Activated CD4-positive, alpha-beta T cell treated with anti-CD3 and anti-CD28 coated beads for 48 hours (primary cell): ENCODE results near the gene LOXL4.

ENCODE experiments used
- DNase-seq: peaks from one replicate; pipeline ENCODE4 v3.0.0-alpha.2; 2020

The LOXL4 gene

DNA sequence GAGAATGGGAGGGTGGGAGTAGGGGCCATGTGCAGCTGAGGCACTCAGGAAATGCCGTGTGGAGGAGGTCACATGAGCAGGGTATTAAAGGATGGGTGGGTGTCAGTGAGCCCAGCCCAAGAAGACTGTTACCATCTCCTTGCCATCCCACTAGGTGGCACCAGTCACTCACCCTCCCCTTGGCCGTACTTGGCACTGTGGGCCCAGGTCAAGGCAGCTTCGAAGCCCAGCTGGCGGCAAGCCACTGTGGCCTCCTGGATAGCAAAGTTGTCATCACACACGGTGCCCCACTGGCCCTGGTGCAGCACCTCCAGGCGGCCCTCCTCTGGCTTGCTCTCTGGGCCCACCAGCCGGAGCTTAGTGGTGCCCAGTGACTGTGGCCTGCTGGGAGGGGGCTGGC, 5.4 kb downstream of the LOXL4 start:
- no peak for DNase-seq

DNA sequence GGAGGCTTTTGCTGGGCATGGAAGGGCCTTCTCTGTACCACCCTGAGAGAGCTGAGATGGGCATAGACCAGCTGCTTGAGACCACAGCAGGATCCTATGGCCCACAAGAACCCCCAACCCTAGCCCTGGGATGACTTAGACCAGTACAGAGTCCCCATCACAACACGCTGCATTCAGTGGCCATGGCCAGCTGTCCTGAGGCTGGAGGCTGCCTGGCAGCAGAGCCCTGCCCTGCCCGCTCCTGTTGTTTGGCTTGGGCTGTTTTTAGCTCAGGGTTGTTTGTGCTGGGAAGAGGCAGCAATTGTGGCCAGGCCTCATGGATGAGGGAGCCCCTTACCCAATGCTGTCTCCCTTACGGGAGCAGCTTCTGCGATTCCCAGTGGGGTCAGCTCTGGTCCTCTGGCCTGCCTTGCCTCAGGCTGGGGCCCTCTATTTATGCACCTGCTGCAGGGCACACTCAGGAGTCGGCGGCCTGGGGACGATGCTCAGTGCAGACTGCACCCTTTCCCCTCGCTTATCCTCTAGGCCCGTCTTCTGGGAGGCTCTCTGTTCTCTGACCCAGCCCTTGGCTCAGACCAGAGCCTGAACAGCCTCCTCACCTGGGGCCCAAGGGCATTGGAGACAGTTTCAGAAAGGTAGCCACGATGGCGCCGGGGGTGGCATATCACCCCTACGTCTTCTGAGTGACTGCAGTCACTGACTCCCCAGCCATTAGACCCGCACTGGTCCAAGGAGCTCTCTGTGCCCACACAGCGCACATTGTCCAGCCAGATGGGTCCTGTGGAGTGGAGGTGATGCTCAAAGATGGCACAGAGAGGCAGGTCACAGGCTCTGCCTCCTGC, 6.3 kb downstream of the LOXL4 start:
- no peak for DNase-seq

GRCh38 chr10:98260752-98261151, 7.2 kb downstream of the LOXL4 start:
- DNase-seq, result no peak

GRCh38 chr10:98260350-98260749, 7.6 kb downstream of the LOXL4 start:
- no peak for DNase-seq

- DNase-seq, result no peak
These were observed 8.2 kb downstream of the LOXL4 start for GRCh38 chr10:98259606-98260315.

- no peak for DNase-seq
These were observed 9.1 kb downstream of the LOXL4 start for GRCh38 chr10:98258683-98259454.

GRCh38 chr10:98257961-98258360, 10.0 kb downstream of the LOXL4 start:
- DNase-seq, result no peak

DNA sequence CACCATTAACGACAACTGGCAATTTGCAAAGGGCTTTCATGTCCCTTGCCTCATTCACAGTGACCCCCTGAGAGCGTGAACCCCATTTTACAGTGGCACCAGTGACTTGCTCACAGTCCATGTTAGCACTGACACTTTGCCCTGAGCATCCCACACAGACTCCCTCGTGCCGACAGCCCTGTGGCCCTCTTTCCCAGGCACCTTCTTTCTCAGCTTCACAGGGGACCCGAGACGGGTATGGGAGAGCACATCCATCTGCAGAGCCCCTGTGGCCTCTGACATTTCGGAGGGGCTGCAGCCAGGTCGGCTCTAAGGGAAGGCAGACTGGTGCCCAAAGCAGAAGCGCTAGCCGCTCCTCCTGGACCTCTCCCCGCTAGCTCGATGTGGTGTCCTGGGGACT, 10.8 kb downstream of the LOXL4 start:
- no peak for DNase-seq

- no peak for DNase-seq
These were observed 11.3 kb downstream of the LOXL4 start for GRCh38 chr10:98256692-98257091.

DNA sequence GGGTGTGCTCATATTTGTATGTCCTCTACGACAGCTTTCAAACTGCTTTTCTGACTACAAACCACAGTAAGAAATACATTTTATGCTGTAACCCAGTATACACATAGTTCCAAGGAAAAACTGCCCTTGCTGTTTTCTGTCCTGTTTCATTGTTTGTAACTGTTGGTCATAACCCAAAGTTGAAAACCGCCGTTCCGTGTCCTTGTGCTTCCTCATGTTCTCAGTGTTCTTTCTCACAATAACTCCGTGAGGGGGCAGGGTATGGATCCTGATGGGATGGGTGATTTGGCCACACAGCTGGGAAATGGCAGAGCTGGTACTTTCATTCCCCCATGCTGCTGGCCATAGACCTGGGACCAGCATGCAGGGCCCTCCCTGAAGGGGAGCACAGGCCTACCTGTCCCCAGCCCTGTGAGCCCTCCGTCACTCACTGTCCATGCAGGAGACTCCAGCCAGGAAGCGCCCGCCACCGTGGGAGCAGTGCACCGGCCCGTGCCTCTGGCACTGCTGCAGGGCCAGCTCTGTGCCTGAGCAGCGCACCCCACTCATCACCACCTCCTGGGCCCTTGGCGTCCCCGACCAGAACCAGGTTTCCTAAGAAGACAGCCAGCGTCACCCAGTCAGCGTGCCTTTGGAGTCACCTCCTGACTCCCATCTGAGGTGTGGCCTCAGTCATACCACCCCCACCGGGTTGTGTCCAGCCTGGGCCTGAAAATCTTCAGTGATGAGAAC, 12.7 kb downstream of the LOXL4 start:
- DNase-seq, result no peak

DNA sequence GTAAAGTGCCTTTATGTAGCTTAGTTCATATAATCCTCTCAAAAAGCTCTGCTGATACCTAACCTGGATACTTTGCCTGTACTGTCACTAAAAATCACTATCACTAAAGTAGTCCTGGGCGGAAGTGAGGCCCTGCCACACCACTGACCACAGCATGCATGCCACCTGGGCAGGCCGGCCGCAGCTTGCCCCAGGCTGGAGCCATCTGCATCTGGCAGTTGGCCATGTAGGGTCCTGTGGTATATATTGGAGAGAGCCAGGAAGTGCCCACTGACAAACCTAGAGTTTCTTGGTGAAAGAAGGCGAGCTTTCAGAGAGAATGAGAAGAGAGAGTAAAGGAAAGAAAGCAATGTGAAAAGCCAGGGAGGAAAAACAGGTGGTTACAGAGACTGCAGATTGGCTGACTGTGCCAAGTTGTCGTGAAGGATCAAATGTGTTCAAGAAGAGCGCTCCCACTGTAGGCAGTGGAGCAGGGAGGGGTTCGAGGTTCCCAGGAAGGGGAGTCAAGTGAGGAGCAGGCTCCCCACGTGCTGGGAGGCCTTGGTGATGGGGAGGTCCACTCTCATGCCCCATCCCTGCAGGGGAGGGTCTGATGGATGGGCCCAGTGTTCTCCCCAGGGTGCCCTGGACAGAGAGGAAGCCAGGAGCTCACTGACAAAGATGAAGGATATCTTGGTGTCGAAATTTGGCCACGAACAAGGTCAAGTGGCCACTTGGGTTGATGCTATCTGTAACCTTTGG, 13.6 kb downstream of the LOXL4 start:
- DNase-seq, result no peak

DNA sequence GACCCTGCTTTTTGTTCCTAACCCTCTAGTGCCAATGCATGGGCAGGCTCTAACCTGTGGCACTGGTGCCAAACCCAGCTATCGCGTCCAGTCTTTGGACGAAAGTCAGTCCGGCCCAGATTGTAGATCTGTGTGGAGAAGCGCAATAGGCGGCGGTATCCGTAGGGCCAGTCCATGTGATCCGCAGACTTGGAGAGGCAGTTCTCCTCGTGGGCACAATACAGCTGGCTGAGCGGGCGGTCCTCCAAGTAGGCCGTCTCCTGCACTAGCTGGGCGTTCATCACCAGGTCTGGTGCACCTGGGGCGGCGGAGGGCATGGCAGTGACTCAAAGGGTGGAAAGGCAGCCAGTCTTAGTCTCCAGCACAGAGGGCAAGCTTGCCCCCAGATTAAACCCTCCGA, 14.5 kb downstream of the LOXL4 start:
- no peak for DNase-seq

DNA sequence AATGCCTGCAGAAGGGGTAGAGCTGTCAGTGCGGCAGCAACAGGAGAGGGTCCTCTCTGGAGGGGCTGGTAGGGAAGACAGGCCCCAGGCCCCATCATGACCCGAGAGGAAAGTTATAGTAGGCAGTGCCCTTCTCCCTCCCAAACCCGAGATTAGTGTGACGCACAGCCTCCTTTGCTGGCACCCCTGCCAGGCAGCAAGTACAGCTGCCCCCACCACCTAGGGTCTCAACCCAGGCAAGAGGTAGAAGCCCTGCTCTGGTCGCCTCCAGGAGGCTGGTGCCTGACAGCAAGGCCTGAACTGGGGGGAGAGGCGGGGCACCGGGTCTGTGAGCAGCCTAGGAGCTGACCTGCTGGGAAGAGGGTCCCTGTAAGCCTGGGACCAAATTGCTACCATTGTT, 15.5 kb downstream of the LOXL4 start:
- no peak for DNase-seq

DNA sequence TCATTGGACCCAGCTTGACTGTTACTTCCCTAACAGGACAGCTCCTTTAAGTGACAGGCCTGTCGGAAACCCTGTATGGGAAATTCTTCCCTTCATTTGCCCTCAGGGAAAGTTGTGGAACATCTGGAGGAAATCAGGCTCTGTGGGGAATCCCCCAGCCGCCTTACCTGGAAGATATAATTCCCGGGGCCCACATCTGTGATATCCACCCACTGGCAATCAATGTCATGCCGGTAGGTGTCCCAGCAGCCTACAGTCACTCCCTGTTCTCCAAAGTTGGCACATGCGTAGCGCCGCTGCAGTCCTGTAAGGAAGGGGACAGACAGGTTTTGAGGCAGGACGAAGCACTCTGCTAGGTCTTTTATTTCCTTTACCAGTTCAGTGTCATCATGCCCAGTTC, 16.6 kb downstream of the LOXL4 start:
- DNase-seq, result no peak

- no peak for DNase-seq
These were observed 18.9 kb downstream of the LOXL4 start for GRCh38 chr10:98249134-98249533.

DNA sequence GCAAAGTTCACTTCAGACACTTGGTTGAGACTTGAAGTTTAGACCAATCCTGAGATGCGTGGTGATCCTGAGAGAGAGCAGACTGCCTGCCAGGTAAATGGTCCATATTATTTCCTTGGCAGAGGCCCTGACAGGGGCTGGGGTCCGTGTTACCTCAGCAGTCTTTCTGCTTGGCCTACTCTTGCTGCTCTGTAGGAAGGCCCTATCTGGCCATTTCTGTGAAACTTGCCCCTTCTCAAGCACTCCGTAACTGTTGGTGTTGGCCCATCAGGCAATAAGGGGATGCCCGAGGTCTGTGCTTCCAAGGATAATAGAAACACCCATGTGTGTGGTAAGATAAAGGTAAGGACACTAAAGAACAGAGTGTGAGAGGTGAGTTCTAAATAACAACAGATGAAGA, 20.0 kb downstream of the LOXL4 start:
- no peak for DNase-seq

DNA sequence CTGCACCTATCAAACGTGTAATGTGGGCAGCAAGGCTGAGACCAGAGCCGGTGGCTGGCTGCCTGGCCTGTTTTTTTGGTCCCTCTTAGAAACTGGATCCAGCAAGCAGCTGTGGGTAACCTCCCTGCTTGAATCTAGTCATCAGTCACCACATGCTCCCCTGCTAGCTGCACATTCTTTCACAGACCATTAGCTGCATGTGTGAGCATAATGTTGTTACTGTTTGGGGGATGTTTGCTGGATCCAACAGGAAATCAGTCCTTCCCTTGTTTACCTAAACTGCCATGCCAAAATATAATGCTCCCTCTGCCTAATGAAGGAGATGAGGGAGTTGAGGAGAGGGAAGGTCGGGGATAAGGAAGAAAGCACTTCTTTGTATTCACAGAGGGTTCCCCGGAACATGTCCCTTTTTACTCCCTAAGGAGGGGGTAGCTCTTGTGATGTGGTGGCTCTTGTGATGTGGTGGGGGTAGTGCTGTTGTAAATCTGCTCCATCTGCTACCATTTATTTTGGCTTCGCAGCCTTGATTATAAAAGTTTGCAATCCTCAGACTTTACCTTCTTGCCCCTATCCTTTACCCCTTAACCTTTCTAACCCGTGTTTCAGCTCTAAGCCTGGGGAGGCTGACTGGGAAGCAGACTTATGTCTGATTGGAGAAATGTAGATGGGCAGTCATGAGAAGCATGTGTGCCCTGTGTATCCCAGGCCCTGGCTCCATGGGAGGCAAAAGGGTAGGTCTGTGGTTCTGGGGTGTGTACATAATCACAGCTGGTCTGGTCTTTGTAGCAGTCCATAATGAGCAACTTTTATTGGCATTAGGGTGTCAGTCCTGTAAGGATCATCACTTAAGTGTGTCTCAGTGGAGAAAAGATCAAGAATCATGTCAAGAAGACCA, 20.8 kb downstream of the LOXL4 start:
- no peak for DNase-seq

GRCh38 chr10:98244586-98244985, 23.4 kb downstream of the LOXL4 start:
- DNase-seq, result no peak

DNA sequence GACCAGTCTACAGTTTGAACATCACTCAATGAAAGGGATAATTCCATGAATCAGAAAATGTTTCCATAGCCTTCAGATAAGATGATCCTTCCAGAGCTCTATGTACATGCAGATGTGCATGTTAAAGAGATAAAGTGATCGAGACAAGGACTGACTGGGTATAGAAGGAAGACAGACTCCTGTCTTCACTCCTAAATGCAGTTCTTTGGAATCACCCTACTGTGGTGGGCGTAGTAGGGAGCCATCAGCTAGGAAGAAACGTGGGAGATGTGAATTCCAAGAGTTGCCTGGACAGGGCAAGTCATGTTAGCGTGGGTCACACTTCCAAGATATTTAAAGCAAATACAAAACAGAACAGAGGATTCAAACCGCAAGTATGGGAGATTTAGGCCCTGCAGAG, 23.9 kb downstream of the LOXL4 start:
- no peak for DNase-seq

- DNase-seq, result no peak
These were observed 25.2 kb downstream of the LOXL4 start for GRCh38 chr10:98242823-98243222.

GRCh38 chr10:98240524-98240923, 27.5 kb downstream of the LOXL4 start:
- no peak for DNase-seq
